Adrenal gland (tissue), 12 donors: ENCODE results near the gene SYMPK. TPM values are rescaled to one million over a fixed set of nuclear protein-coding genes. Genes with fewer than 3 reads are reported as not detected.
A peak's percentile ranks its signal among the peaks of the same experiment; 100 is the strongest.

Source experiments
- DNase-seq, 7 donors: peaks; one replicate each; pipeline ENCODE4 v3.0.0-alpha.2; 2019 to 2020
- H3K27ac ChIP-seq, 5 donors: fragments of 200-600 bp; sonication (generic) in 4 of 5; 1 replicate in 3 of 5; 2 replicates in 2 of 5; pipeline versions ENCODE4 v1.5.1 to v1.8.0; 2016 to 2020; ENCODE audit warnings: mild to moderate bottlenecking in 1 of 5
- H3K27me3 ChIP-seq: fragments of 200-600 bp; 2 replicates; pipeline ENCODE4 v1.8.0; 2021
- H3K36me3 ChIP-seq, 2 donors: fragments of 200-600 bp; replicated peaks in 1 of 2; 1 replicate in 1 of 2; 2 replicates in 1 of 2; pipeline versions ENCODE4 v1.5.1 to v1.8.0; 2018 to 2022
- H3K4me1 ChIP-seq, 2 donors: fragments of 200-600 bp; replicated peaks in 1 of 2; 1 replicate in 1 of 2; 2 replicates in 1 of 2; pipeline versions ENCODE4 v1.5.1 to v1.8.0; 2018 to 2021
- H3K4me3 ChIP-seq, 4 donors: fragments of 200-600 bp; sonication (generic) in 3 of 4; one replicate each; pipeline ENCODE4 v1.5.1; 2016 to 2018
- H3K9me3 ChIP-seq, 3 donors: fragments of 200-600 bp; sonication (generic) in 1 of 3; replicated peaks in 1 of 3; 1 replicate in 2 of 3; 2 replicates in 1 of 3; pipeline versions ENCODE4 v1.5.1 to v1.8.0; 2016 to 2021
- POLR2A ChIP-seq, 2 donors: fragments of 450-650 bp; IDR thresholded peaks; one replicate each; pipeline ENCODE4 v1.6.1; 2017; ENCODE audit warnings: antibody characterized with exemption in 2 of 2, mild to moderate bottlenecking in 2 of 2, moderate library complexity in 1 of 2
- WGBS, 4 donors: extraction: QIAGEN DNeasy Blood & Tissue Kit in 2 of 4; methylation state at CpG; one replicate each; pipeline versions ENCODE4 v1.1.5 to v1.1.7; 2013 to 2017; 5-methylcytosine and 5-hydroxymethylcytosine counted together
- intact Hi-C, 2 donors: fragments of 100-400 bp; cut with DNase I; formaldehyde crosslinking; loops; one replicate each; pipeline versions ENCODE4 v1.14.1 to v1.15.0; 2022 to 2023
- polyA plus RNA-seq, 3 donors: library from polyadenylated mRNA; stranded (reverse); fragments of 200-250 nt in 2 of 3; fragments of 350-450 nt in 1 of 3; fragmentation: Illumina TruSeq in 1 of 3; extraction: RNeasy Lipid Tissue Mini Kit (QIAGEN cat#74804) in 1 of 3; gene quantifications; one replicate each; pipeline ENCODE4 v1.2.3, GENCODE V29; 2013 to 2014
- total RNA-seq, 9 donors: library from RNA; depleted of rRNA in 4 of 9; stranded (reverse); fragments of >200 nt in 4 of 9; fragments of 120-200 nt in 1 of 9; fragmentation: NEBNext Ultra II Directional in 1 of 9; extraction: Animal tissue kit (Norgen Biotek cat#: 25700) in 1 of 9; gene quantifications; one replicate each; pipeline versions ENCODE4 v1.1.0 to v1.2.4, GENCODE V29; 2013 to 2023
- TF ChIP-seq, protein P1 (sequence below), 6 experiments: fragments of 450-650 bp in 4 of 6; fragments of 200-600 bp in 2 of 6; sonication (generic) in 1 of 6; IDR thresholded peaks; 1 replicate in 5 of 6; 2 replicates in 1 of 6; pipeline versions ENCODE4 v1.5.1 to v1.8.0; 2016 to 2021; ENCODE audit warnings: antibody characterized with exemption in 6 of 6, mild to moderate bottlenecking in 2 of 6, moderate library complexity in 1 of 6
- donor health status: healthy with polysubstance abuse.
- donor health status: Bipolar disorder and iron deficiency.
- donor health status: DM: yes; HTN: yes; CAD: no.
- donor health status: DM: no; HTN: no; CAD: no.
- donor health status: DM: no; HTN: no; CAD: no.
- donor health status: DM: yes; HTN: yes; CAD: no.

The SYMPK gene
- total and polyA plus RNA-seq, 12 donors, result 32.2 to 313 (median 51.2) TPM

DNA sequence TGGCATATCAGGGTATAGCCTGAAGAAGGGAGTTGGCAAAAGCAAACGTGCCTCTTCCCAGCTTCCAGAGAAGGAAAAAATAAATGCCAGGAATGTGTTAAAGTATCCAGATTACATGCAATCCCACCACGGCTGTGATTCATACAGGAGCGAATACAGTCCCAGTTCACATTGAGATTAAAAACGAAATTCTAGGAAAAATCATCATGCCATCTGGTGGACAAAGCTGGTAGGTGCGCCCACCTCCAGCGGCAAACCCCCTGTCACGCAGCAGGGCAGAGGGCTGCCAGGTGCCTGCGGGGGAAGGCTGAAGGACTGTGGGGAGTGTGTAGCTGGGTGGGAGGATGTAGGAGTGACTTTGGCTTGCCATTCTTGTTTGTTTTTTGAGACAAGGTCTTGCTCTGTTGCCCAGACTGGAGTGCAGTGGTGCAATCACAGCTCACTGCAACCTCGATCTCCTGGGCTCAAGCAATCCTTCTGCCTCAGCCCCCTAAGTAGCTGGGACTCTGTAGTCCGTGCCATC is 63.9 kb downstream of the SYMPK start:
- intact Hi-C loops, result no loop called here
- Histone ChIP-seq H3K4me1 (peaks cover 0 to 3% of the 10 kb centered on the region in 2 donors), H3K36me3 (no peaks in the 10 kb centered on the region), H3K4me3 (no peak overlapping the region), H3K9me3 (no peaks in the 10 kb centered on the region), H3K27ac (no peak overlapping the region), H3K27me3 (no peaks in the 10 kb centered on the region)
- WGBS, 4 donors, result 4 to 7% (median 5%) methylated on average over 10 of the region's 10 CpGs
- TF ChIP-seq, protein P1, sequence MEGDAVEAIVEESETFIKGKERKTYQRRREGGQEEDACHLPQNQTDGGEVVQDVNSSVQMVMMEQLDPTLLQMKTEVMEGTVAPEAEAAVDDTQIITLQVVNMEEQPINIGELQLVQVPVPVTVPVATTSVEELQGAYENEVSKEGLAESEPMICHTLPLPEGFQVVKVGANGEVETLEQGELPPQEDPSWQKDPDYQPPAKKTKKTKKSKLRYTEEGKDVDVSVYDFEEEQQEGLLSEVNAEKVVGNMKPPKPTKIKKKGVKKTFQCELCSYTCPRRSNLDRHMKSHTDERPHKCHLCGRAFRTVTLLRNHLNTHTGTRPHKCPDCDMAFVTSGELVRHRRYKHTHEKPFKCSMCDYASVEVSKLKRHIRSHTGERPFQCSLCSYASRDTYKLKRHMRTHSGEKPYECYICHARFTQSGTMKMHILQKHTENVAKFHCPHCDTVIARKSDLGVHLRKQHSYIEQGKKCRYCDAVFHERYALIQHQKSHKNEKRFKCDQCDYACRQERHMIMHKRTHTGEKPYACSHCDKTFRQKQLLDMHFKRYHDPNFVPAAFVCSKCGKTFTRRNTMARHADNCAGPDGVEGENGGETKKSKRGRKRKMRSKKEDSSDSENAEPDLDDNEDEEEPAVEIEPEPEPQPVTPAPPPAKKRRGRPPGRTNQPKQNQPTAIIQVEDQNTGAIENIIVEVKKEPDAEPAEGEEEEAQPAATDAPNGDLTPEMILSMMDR (IDR thresholded peaks at IDR 0.05), result peak; percentile 86 to 91 (median 89)
- TF ChIP-seq POLR2A (IDR thresholded peaks at IDR 0.05), result no peak
- DNase-seq, result peak; percentile 57 to 82 (median 73)

DNA sequence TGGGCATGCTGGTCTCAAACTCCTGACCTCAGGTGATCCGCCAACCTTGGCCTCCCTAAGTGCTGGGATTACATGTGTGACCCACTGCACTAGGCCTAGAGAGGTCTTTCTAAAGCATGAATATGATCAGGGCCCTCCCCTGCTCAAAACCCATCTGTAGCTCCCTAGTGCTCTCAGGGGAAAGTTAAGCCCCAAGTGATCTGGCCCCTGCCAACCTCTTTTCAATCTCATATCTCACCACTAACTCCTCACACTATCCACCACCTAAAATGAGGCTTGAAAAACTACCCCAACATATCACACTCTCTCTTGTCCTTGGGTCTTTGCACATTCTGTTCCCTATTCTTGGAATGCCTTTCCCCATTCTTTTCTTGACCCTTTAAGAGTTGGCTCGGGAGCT is 68.3 kb downstream of the SYMPK start:
- no peaks in the 10 kb centered on the region for H3K27me3 ChIP-seq
- intact Hi-C loops, result no loop called here
- no peaks in the 10 kb centered on the region for H3K9me3 ChIP-seq
- 63 to 72% (median 68%) methylated on average over 1 to 2 of the region's 2 CpGs for WGBS, 4 donors
- H3K4me3 ChIP-seq, result no peak overlapping the region
- H3K27ac ChIP-seq, result no peak overlapping the region
- peaks cover 0 to 13% of the 10 kb centered on the region in 2 donors for H3K36me3 ChIP-seq
- DNase-seq, result no peak
- H3K4me1 ChIP-seq, result peaks cover 8 to 22% of the 10 kb centered on the region in 2 donors
- TF ChIP-seq POLR2A (IDR thresholded peaks at IDR 0.05), result no peak

DNA sequence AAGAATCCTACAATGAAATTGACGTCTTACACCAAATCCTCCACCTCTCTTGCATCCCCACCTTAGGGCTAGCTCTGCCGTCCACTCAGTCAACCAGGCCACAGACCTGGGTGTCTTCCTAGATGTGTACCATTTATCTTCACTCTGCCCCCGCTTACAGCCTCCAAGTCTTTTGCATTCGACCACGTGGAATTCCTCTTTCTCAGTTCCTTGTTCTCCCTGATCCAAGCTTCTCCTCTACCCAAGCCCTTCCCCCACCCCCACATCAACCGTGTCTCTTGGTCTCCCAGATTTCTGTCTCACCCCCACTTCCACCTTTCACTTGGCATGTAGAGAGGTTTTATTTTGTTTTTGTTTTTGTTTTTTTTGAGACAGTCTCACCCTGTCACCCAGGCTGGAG is 69.1 kb downstream of the SYMPK start:
- TF ChIP-seq, protein P1 (IDR thresholded peaks at IDR 0.05), result no peak
- TF ChIP-seq POLR2A (IDR thresholded peaks at IDR 0.05), result no peak

DNA sequence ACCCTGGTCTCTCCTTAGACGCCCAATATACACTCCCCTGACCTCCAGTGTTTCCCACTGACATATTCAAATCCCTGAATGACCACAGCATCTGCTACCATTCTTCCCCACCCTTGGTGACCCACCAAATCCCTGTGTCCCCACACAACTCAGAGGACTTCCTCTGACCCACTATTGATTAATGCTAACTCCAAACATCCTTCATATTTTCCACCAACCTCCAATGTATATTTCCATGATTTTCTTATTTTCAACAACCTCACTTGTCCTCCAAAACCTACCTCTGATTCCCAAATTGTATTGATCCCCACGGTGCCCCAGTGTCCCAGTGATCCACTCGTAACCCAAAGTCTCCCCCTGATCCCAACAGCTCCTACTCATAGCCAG is 69.8 kb downstream of the SYMPK start:
- H3K4me1 ChIP-seq, result peaks cover 8 to 19% of the 10 kb centered on the region in 2 donors
- peaks cover 0 to 27% of the 10 kb centered on the region in 2 donors for H3K36me3 ChIP-seq
- H3K9me3 ChIP-seq, result no peaks in the 10 kb centered on the region
- DNase-seq, result no peak
- 26 to 37% (median 32%) methylated on average over 3 of the region's 3 CpGs for WGBS, 4 donors
- H3K27me3 ChIP-seq, result no peaks in the 10 kb centered on the region
- H3K27ac ChIP-seq, result peak overlapping the region in 1 of 5 donors; percentile 39
- TF ChIP-seq, protein P1 (IDR thresholded peaks at IDR 0.05), result no peak
- TF ChIP-seq POLR2A (IDR thresholded peaks at IDR 0.05), result no peak
- intact Hi-C loops, result no loop called here
- H3K4me3 ChIP-seq, result no peak overlapping the region

More for the DNA sequence above, 69.1 kb downstream of the SYMPK start:
- H3K27me3 ChIP-seq, result no peaks in the 10 kb centered on the region
- peaks cover 8 to 19% of the 10 kb centered on the region in 2 donors for H3K4me1 ChIP-seq
- WGBS, 4 donors, result 40 to 47% (median 44%) methylated on average over 6 of the region's 6 CpGs
- peaks cover 0 to 20% of the 10 kb centered on the region in 2 donors for H3K36me3 ChIP-seq
- DNase-seq, result peak in 1 of 7 donors; percentile 29
- intact Hi-C loops, result no loop called here
- no peaks in the 10 kb centered on the region for H3K9me3 ChIP-seq
- no peak overlapping the region for H3K27ac ChIP-seq
- H3K4me3 ChIP-seq, result no peak overlapping the region
